Liver (tissue), 3 donors: ENCODE measurements around the gene CDH22.

Experiments
- TF ChIP-seq, protein P1 (sequence below): fragments of 150-350 bp; IDR thresholded peaks from 2 replicates; pipeline ENCODE4 v1.5.1; 2017; ENCODE audit warnings: improper control_type of control experiment, low read depth, low read length; ENCODE audit not compliant: missing input control
- TF ChIP-seq, protein P2 (sequence below): IDR thresholded peaks from 2 replicates; pipeline ENCODE4 v1.6.1; 2016; ENCODE audit warnings: antibody characterized with exemption
- donor health status: healthy.
- donor health status: healthy.

DNA sequence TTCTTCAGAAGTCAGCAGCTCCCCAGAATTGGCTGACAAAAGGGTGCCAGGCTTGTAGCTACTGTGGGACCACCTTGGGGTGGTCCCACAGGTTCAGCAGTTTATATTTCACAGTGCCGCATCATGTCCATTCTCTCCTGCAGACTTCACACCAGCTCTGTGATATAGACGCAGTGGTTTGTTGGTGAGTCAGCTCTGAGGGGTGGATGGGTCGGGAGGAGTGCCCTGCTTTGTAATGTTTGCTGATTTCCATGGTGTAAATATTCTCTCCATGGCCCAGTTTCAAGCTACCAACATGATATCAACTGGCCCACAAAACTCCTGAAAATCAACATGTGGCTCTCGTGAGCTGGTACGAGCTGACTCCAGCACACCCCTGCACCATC lies 78.2 kb downstream of the CDH22 start:
- TF ChIP-seq, protein P1, sequence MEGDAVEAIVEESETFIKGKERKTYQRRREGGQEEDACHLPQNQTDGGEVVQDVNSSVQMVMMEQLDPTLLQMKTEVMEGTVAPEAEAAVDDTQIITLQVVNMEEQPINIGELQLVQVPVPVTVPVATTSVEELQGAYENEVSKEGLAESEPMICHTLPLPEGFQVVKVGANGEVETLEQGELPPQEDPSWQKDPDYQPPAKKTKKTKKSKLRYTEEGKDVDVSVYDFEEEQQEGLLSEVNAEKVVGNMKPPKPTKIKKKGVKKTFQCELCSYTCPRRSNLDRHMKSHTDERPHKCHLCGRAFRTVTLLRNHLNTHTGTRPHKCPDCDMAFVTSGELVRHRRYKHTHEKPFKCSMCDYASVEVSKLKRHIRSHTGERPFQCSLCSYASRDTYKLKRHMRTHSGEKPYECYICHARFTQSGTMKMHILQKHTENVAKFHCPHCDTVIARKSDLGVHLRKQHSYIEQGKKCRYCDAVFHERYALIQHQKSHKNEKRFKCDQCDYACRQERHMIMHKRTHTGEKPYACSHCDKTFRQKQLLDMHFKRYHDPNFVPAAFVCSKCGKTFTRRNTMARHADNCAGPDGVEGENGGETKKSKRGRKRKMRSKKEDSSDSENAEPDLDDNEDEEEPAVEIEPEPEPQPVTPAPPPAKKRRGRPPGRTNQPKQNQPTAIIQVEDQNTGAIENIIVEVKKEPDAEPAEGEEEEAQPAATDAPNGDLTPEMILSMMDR, result no peak
- TF ChIP-seq, protein P2, sequence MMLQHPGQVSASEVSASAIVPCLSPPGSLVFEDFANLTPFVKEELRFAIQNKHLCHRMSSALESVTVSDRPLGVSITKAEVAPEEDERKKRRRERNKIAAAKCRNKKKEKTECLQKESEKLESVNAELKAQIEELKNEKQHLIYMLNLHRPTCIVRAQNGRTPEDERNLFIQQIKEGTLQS, result no peak
